Loucy (cell line): ENCODE measurements around the gene TRAPPC6A.

Experiments used
- H2AFZ ChIP-seq: fragments of 200-600 bp; sonication (generic); 2 replicates; pipeline ENCODE4 v1.6.0; 2016; ENCODE audit warnings: antibody characterized with exemption, mild to moderate bottlenecking, low read length, moderate library complexity
- H3F3A ChIP-seq: fragments of 200-600 bp; 2 replicates; pipeline ENCODE4 v1.6.0; 2016; ENCODE audit warnings: antibody characterized with exemption, low read depth, mild to moderate bottlenecking
- H3K27me3 ChIP-seq: fragments of 200-600 bp; sonication (generic); 2 replicates; pipeline ENCODE4 v1.6.1; 2014; ENCODE audit warnings: low read length, mild to moderate bottlenecking; ENCODE audit not compliant: insufficient read depth, poor library complexity, severe bottlenecking
- H3K36me3 ChIP-seq: fragments of 200-600 bp; sonication (generic); 2 replicates; pipeline ENCODE4 v1.6.1; 2016; ENCODE audit warnings: low read length; ENCODE audit not compliant: insufficient read depth
- H3K4me1 ChIP-seq: fragments of 200-600 bp; sonication (generic); 2 replicates; pipeline ENCODE4 v1.5.1; 2014; ENCODE audit warnings: low read length, mild to moderate bottlenecking; ENCODE audit not compliant: insufficient read depth, poor library complexity, severe bottlenecking
- H3K4me2 ChIP-seq: fragments of 200-600 bp; sonication (generic); 2 replicates; pipeline ENCODE4 v1.6.0; 2014; ENCODE audit warnings: antibody characterized with exemption, low read length, low read depth, mild to moderate bottlenecking; ENCODE audit not compliant: poor library complexity, severe bottlenecking
- H3K4me3 ChIP-seq: fragments of 200-600 bp; sonication (generic); 2 replicates; pipeline ENCODE4 v1.5.1; 2014; ENCODE audit warnings: low read length, mild to moderate bottlenecking, mixed read lengths; ENCODE audit not compliant: poor library complexity, severe bottlenecking
- H3K79me2 ChIP-seq: fragments of 200-600 bp; sonication (generic); 2 replicates; pipeline ENCODE4 v1.6.1; 2014; ENCODE audit warnings: low read length; ENCODE audit not compliant: insufficient read depth
- H3K9ac ChIP-seq: fragments of 200-600 bp; sonication (generic); 2 replicates; pipeline ENCODE4 v1.6.0; 2014; ENCODE audit warnings: mild to moderate bottlenecking, low read depth, low read length, moderate library complexity; ENCODE audit not compliant: poor library complexity, severe bottlenecking
- H3K9me2 ChIP-seq: fragments of 200-600 bp; sonication (generic); replicated peaks from 2 replicates; pipeline ENCODE4 v1.6.1; 2016; ENCODE audit warnings: low read depth, low read length, mixed read lengths
- H3K9me3 ChIP-seq: fragments of 200-600 bp; sonication (generic); 2 replicates; pipeline ENCODE4 v1.6.1; 2014; ENCODE audit warnings: mild to moderate bottlenecking, antibody characterized with exemption, low read length, low read depth; ENCODE audit not compliant: insufficient read depth
- H4K20me1 ChIP-seq: fragments of 200-600 bp; sonication (generic); 2 replicates; pipeline ENCODE4 v1.6.0; 2014; ENCODE audit warnings: antibody characterized with exemption, low read length, mild to moderate bottlenecking; ENCODE audit not compliant: insufficient read depth, poor library complexity, severe bottlenecking
- CTCF ChIP-seq: fragments of 200-600 bp; sonication (generic); conservative IDR thresholded peaks from 2 replicates; pipeline ENCODE4 v1.5.1; 2014; ENCODE audit warnings: mild to moderate bottlenecking, antibody characterized with exemption, low read length
- EZH2phosphoT487 ChIP-seq: fragments of 200-600 bp; IDR thresholded peaks from 2 replicates; pipeline ENCODE4 v1.6.1; 2018; ENCODE audit warnings: antibody characterized with exemption, mild to moderate bottlenecking, moderate library complexity, borderline replicate concordance

TRAPPC6A gene

GRCh38 chr19:45113628-45114027 lies 64.4 kb downstream of the TRAPPC6A start:
- H3K4me2 ChIP-seq = no peak overlapping the region
- no peaks in the 10 kb centered on the region for H3K9me2 ChIP-seq
- H3K79me2 ChIP-seq = peaks cover 86% of the 10 kb centered on the region

More at GRCh38 chr19:45113628-45114027, 64.4 kb downstream of the TRAPPC6A start:
- no peak overlapping the region for H3K4me3 ChIP-seq
- TF ChIP-seq CTCF (no peak), EZH2phosphoT487 (no peak)
- H3F3A ChIP-seq = no peaks in the 10 kb centered on the region
- H3K9me3 ChIP-seq = no peaks in the 10 kb centered on the region
- H4K20me1 ChIP-seq = peaks cover 23% of the 10 kb centered on the region
- no peak overlapping the region for H2AFZ ChIP-seq
- H3K36me3 ChIP-seq = peaks cover 17% of the 10 kb centered on the region; the same call in 1 of the 2 replicates
- peaks cover 23% of the 10 kb centered on the region for H3K4me1 ChIP-seq
- no peak overlapping the region for H3K9ac ChIP-seq
- H3K27me3 ChIP-seq = no peaks in the 10 kb centered on the region
